HG03108 (cell line): Measurements from ENCODE around the gene NARS2.

ENCODE experiments used
- ATAC-seq: cut with Tn5 transposase; IDR thresholded peaks from one replicate; pipeline ENCODE4 v1.9.1; 2021; ENCODE audit warnings: moderate library complexity; ENCODE audit not compliant: unreplicated experiment

The NARS2 gene

DNA sequence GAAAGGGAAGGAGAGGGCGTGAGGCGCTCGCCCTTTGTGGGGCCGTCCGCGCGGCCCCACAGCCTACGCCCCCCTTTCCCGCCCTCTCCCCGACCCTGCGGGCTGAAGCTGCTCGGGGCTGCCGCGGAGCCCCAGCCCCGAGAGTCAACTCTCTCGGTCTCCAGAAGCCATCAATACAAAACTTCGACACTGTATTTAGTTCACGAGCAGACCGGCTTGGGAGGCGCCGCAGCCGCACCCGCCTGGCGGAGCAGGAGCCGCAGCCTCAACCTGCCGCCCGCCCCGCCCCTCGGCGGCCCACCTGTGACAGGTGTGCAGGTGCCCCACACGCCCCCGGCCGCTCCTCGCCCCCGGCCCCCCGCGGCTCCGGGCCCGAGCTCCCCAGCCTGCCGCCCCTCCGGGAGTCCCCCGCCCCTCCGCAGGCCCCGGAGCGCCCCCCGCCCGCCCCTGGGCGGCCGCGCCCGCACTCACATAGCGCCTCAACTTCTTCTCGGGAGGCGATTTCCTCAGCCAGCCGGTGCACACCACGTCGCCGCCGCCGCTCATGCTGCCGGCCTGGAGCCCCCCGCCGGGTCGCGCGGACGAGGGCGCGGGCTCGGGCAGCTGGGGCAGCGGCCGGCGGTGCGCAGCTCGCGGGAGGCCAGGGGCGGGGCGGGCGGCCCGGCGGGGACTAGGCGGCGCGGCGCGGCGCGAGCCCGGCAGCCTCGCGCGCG is 157.3 kb downstream of the NARS2 start, which contains the start of gene GAB2:
GAB2 (minus strand) TSS at position 646 of the 713 bp plus-strand sequence; CDS start at position 546, 100 bp downstream.
- peak; percentile 5 for ATAC-seq

DNA sequence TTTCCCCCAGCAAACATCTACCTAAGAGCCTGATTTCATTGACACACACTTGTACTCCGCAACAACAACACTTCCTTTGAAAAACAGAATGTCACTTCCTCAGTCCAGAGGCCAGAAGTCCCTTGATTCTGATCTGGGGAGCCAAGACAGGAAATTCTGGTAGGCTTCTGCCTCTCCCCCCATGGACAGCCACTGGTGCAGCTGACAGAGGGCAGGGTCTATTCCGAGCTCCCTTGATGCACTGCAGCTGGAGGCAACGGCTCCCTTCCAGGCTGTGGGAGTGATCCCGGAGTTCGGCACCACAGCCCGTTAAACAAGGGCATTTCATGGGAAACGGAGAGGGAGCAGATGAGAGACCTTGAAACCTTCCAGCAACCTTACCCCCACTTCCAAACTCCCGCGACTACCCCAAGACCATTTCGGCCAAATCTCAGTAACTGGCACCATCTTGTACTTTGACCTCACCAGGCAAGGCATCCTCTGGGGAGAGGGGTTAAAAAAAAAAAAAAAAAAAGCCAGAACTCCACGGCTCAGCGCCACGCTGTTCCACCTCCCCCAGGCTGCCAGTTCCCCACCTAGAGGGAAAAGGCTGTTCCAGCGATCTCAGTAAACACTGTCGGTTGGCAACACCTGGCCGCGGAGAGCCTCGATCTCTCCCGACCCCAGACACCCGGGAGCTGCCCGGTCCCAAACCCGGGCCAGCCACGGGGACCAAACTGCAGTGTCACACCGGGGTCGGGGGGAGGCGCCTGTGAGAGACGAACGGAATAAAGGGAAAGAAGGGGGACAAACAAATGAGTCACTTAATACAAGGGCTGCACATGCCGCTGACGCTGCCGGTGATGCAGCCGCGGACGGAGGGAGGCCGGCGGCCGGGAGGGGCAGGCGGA is 158.1 kb downstream of the NARS2 start:
- peak; percentile 38 for ATAC-seq

DNA sequence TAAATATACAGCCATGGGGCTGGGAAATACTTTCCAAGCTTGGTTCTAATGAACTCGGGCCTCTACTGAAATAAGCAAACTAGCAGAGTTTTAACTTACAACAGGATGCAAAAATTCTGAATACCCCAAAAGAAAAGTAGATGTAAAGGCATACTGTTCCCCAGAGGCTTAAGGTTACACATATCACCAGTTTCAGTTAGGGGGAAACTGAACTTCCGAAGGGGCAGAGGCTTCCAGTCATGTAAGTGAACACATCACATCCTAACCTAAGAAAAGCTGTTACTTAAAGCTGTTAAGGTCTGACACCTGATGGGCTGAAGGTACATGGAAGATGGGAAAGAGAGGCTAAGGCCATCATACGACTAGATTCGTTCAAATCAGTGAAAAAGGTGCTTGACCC is 159.3 kb downstream of the NARS2 start:
- peak; percentile 21 for ATAC-seq

DNA sequence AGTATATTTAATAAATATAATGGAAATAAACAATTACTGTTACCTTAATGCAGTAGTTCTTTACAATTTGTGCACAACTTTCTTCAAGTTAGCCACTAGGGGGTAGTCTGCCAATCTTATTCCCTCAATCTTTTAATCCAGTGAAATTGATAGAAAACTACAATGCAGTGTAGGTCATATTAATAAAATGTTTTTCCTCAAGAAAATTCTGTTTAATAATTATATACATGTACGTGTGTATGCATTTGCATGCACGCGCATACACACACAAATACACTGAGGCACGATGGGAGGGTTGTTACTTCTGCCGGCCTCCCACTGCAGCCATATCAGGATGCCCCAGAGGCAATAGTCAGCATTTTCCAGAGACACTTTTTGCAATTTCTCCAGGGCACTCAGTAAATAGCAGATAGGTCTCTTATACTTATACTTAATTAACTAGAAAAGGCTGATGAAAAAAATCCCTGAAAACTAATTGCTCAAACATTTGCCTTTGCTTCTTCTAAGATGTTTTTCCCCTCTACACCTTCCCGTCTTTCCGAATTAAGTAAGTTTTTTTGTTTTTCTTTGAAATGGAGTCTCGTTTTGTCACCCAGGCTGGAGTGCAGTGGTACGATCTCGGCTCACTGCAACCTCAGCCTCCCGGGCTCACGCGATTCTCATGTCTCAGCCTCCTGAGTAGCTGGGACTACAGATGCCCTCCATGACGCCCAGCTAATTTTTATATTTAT is 160.2 kb downstream of the NARS2 start:
- no peak for ATAC-seq

DNA sequence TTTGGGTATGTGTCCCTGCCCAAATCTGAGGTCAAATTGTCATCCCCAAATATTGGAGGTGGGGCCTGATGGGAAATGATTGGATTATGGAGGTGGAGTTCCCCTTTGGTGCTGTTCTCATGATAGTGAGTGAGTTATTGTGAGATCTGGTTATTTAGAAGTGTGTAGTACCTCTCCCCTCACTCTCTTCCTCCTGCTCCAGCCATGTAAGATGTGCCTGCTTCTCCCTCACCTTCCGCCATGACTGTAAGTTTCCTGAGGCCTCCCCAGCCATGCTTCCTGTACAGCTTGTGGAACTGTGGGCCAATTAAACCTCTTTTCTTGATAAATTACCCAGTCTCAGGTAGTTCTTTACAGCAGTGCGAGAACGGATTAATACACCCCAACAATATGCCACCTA is 166.0 kb downstream of the NARS2 start:
- no peak for ATAC-seq

DNA sequence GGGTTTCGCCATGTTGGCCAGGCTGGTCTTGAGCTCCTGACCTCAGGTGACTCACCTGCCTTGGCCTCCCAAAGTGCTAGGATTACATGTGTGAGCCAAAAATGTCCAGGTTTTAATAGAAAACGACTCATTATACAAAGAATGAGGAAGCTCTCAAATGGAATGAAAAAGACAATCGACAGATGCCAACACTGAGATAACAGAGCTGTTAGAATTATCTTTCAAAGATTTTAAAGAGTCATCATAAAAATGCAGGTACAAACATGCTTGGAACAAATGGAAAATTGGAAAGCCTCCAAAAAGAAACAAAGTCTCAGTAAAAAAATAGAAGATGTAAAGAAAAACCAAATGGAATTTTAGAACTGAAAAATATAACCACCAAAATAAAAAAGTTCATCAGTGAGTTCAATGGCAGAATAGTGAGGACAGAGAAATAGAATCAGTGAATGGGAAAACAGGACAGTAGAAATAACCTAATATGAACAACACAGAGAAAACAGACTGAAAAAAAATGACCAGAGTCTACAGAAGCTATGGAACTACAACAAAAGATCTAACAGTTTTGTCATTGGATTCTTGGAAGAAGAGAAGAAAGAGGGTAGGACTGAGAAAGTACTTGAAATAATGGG is 168.0 kb downstream of the NARS2 start:
- no peak for ATAC-seq

DNA sequence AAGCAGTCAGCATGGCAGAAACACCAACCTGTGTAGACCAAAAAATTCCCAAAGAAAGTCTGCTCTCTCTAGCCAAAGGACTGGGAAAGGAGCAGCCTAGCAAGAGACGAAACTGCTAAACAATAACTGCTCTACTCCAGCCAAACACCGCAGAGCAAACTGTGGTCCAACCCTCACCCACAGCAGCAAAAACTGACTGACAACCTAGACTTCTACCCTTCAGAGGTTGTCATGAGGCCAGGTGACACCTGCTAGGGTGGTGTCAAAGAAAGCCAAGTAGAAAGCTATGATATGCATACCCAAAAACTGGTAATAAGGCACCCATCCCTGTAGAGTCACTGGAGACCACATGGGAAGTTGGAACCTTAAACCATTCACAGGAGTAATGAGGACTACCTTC is 168.9 kb downstream of the NARS2 start:
- ATAC-seq = no peak

DNA sequence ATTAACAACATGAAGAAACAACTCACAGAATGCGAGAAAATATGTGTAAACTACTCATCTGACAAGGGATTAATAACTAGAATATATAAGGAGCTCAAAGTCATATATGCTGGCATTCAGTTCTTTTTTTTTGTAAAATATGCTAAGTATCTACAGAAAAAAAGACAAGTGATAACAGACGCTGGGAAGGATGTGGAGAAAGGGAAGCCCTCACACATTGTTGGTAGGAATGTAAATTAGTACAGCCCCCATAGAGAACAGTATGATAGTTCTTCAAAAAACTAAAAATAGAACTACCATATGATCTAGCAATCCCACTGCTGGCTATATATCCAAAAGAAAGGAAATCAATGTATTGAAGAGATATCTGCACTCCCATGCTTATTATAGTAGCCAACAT is 170.9 kb downstream of the NARS2 start:
- ATAC-seq = no peak

DNA sequence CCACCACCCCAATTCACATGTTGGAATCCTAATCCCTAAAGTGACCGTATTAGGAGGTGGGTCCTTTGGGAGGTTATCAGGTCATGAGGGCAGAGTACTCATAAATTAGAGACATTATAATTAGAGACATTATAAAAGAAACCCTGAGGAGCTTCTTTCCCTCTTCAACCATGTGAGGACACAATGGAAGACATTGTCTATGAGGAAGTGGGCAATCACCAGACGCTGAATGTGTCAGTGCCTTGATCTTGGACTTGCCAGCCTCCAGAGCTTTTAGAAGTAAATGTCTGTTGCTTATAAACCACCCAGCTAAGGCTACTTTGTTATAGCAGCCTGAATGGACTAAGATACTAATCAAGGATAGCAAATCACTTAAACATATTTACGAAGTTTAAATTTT is 171.8 kb downstream of the NARS2 start:
- ATAC-seq = no peak

DNA sequence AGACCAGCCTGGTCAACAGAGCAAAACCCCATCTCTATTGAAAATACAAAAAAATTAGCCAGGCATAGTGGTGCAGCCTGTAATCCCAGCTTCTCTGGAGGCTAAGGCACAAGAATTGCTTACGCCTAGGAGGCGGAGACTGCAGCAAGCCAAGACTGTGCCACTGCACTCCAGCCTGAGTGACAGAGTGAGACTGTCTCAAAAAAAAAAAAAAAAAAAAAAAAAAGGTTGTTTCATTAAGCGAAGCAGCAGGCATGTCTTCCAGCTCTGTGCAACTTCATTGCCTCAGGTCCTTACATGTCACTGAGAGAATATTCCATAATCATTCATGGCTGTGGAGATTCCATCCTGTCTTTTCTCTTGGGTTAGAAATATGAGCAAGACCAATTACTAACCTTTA is 174.0 kb downstream of the NARS2 start:
- ATAC-seq = no peak

DNA sequence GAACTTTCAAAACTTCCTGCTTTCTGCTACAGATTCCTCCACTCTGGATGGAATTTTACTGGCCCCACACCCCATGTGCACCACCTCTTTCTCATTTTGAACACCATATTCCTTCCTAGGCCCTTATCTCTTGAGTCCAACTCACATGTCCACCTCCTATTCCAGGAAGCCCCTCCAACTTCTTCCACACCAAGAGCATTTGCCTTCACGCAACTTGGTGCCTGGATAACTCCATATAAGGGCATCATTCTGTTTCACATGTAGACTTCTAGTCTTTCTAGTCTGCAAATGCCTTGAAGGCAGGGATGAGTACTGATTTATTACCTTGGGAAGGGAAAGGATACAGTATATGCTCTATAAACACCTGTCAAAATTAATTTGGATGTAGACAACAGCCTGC is 174.5 kb downstream of the NARS2 start:
- ATAC-seq = no peak

DNA sequence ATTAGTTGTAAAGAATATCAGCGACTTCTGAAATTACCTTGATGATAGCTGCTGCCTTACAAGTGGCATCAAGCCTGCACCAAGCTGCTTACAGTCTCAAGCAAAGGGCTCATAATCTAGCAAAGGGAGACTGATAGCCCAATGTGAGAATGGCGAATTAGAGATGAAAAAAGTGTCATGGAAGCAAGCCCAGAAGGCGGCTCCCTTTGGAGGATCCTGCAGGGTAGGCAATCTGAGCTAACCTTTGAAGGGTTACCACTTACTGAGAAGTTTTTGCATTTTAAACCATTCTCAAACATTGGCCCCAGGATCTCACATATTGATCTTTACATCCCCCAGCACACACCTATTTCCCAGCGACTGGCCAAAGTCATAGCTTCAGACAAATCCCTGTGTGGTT is 175.5 kb downstream of the NARS2 start:
- ATAC-seq = no peak

DNA sequence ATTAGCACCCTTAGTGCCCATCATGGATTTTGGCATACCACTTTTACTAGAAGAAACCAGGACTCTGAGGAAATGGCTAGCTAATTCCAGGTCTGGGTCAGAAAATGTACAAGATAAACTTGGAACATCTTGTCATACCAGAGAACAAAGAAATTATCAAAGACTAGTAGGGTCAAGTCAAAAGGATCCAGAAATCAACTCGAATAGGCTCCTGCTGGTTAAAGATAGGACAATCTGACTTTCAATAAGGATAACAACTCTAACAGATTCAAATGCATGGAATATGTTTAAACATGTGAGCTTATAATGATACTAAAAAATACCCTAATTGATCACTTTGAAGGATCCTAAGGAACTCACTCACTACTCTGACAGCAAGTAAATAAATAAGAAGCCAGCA is 175.9 kb downstream of the NARS2 start:
- no peak for ATAC-seq

DNA sequence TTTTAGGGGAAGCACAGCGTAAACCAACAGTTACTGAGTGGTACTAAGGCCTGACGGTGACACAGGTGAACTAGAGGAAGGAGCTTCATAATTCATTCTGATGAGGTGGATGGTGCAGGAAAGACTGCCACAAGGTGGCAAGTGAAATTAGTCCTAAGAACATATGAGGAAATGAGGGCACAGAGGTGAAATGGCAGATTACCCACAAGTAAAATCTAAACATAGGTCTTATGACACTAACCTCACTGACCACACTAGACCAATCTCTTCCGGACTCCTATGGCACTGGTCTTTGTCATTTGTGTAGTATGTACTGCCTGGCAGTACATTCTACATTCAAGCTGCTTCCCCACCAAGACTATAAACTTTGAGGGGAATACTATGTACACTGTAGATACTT is 177.3 kb downstream of the NARS2 start:
- peak; percentile 93 for ATAC-seq

DNA sequence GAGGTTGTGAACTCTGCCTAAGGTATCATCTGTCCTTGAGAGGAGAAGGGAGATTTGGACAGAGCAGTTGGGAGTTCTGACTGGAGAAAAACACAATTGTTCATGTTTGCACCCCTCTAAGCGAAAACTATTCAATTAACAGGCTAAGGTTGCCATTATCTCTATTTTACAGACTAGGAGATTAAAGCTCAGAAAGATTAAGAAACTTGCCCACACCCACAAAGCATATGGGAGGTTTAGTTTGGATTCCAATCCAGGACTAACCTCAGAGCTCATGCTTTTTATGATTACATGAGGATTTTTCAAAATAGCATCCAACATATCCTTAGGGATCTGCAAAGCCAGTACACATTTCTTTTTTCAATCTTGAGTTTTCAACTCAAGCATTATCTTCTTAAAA is 179.1 kb downstream of the NARS2 start:
- no peak for ATAC-seq

DNA sequence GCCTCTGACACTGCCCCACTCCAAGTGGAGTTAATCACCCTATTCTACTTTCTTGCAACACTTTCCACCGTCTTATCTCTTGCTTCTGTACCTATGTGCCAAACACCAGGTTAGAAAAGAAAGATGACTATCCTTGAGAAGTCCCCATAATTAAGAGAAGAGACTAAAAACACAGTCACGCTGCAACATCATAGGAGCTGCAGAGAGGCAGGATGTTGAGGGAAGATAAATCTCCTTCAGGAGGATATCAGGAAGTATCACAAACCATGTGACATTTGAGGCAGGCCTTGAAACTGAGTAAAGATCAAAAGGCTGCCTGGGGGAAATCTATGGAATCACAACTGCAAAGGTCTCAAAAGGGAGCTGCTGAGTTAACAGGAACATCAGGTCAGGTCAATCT is 181.8 kb downstream of the NARS2 start:
- no peak for ATAC-seq

DNA sequence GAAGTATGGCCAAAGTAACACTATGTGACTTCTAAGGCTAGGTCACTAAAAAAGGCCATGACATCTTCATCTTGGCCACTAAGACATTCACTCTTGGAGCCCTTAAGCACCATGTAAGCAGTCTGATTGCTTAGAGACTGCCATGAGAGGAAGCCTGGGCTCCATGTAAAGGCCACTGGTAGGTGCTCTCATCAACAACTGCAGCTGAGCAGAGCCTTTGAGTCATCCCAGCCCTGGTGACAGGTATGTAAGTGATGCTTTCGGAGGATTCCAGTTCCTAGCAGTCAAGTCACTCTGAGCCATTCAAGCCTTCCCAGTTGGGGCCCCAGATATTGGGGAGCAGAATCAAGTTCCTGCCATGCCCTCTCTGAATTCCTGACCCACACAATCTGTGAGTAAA is 183.2 kb downstream of the NARS2 start:
- ATAC-seq = no peak

DNA sequence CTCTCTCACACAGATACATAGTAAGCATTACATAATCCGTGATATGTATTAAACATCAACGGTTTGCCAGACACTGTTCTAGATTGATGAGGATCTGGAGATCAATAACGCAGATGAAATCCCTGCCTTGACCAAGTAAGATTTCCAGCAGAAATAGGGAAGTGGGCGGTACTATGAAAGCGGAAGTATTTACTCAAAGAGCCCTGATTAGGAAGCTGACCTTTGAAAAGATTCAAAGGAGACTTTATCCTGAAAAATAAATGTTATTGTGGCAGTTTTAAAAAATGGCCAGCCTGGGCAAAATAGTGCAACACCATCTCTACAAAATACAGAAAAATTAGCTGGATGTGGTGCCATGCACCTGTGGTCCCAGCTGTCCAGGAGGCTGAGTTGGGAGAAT is 183.9 kb downstream of the NARS2 start:
- ATAC-seq = no peak

DNA sequence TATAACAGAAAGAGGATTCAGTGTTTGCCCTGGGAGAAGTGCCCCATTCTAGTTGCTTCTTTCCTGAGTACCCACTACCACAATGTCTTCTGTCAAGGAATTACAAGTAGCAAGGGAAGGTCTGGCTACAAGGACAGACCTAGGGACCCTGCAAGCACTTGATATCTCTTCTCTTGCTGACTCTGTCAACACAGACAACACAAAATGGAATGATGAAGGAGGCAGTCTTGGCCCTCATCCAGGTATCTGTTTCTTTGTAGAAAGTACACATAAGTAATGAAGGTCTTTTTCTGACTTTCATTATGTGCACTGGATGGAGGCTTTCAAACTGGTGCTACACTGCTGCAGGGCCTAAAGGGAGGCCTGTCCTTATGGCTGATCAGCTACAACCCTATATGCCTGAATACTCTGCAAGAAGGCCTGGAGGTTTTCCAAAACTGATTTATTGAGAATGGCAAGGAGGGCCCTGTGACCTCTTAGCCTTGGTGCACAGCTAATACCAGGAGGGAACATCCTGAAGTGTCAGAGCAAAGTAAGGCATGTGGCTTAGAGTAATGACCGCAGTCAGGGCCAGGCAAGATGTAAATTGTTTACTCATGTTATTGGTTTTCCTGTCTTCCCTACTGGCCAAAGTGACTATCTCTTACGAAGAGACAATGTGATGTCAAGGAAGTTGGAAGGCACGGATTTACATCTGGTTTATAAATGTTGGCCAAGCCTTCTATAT is 188.3 kb downstream of the NARS2 start:
- no peak for ATAC-seq
